Astrocyte of the spinal cord (primary cell): ENCODE data around the gene UGT1A4.

Source experiments
- DNase-seq: peaks from one replicate; pipeline ENCODE4 v3.0.0; 2011; ENCODE audit warnings: low read depth, low spot score
- H3K4me3 ChIP-seq: 2 replicates; pipeline ENCODE4 v1.5.1; 2011; ENCODE audit warnings: low read depth, mild to moderate bottlenecking, low read length, moderate library complexity
- CTCF ChIP-seq: IDR thresholded peaks from 2 replicates; pipeline ENCODE4 v1.5.1; 2012; ENCODE audit warnings: low read depth, mild to moderate bottlenecking, low read length, inconsistent platforms
- in situ Hi-C: cut with HindIII; loops from 2 replicates; pipeline ENCODE4 v1.10.0; 2017; ENCODE audit warnings: low sequenced_read_pairs

UGT1A4 gene

DNA sequence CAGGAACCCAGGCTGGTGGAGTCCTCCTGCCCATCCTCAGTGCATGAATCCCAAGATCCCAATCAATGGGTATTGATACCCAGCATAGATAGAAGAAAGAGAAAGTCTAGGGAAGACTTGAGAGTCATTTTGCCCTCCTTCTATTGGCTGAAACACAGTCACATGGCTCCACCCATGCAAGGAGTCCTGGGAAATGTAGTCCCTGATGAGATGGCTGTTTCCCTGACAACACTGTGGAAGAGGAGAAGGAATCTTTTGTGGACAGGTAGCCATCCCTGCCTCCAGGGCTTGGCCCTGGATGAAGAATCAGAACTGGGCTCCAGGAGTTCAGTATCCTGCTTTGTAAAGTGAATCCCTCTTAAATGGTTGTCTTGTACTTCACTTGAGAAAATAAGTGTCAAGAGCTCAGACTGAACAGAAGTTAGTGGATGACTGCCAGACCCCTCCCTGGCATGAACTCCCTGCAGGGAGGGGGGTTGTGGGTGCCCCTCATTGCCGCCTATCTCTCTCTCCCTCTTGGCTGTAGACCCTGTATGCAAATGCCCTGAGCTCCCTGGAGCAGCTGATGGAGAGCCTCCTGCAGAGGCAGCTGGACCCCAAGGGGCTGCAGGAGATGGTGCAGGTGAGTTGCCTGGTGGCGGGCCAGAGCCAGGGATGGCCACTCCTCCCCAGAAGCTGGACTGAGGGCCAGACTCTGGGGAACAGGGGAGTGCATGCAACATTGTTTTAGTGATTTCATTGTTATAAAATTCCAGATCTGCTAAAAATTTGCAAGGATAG is 95.7 kb downstream of the UGT1A4 start:
- no peak for TF ChIP-seq CTCF
- H3K4me3 ChIP-seq = no peak overlapping the region
- no peak for DNase-seq
- in situ Hi-C loops = no loop called here

DNA sequence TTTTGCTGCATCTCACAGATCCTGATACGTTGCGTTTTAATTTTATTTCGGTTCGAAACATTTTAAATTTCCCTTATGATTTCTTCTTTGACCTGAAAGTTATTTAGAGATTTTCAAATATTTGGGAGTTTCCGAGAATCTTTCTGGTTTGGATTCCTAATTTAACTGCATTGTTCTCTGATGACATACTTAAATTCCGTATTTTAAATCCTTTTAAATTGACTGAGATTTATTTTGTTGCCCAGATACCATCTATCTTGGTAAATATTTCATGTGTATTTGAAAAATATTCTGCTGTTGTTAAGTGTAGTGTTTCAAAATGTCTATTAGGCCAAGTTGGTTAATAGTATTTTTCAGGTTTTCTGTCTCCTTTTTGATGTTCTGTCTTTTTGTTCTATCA is 97.3 kb downstream of the UGT1A4 start:
- no peak overlapping the region for H3K4me3 ChIP-seq
- no peak for DNase-seq
- TF ChIP-seq CTCF = no peak
- in situ Hi-C loops = no loop called here

- TF ChIP-seq CTCF = no peak
- H3K4me3 ChIP-seq = no peak overlapping the region
- in situ Hi-C loops = no loop called here
- no peak for DNase-seq
Observed at GRCh38 chr2:233816334-233816733, 97.8 kb downstream of the UGT1A4 start.

DNA sequence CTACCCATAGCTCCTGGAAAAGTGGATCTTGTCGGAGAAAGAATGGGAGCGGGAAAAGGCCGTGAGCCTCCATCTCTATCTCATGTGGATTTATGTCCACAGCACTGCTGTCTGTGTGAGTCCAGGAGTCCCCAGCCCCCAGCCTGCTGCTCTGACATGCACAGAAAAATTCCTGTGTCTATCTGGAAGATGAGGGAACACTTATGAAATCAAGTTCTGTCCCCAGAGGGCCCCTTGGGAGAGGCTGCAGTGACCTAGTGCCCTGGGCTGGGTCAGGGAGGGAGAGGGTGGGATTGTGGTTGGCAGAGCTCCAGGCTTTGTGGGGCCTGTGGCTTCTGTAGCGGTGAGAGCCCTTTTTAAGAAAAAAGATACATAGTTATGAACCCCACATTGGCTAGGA is 98.2 kb downstream of the UGT1A4 start:
- in situ Hi-C loops = no loop called here
- DNase-seq = no peak
- no peak overlapping the region for H3K4me3 ChIP-seq
- TF ChIP-seq CTCF = no peak

DNA sequence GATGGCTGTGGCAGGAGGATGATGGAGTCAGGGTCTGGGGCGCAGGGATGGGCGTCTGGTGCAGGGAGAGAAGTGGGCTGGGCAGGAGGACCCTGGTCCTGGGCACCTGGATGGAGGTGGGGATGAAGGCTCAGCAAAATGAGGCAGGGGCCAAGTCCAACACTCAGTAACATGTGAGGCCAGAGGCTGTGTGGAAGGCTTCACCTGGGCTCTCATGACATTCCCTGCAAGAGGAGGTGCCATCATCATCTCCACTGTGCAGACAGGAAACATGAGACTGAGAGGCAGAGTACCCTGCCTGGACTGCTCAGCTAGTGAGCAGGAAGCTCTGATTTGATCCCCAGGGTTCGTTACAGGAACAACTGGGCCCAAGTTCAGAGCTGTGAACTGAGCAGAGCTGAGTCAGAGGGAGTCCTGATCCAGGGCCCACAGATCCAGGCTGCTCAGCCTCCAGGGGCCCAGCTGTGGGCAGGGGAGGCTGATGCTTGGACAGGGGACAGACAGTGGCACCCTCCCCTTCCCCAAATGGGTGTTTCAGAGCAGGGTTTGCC is 98.9 kb downstream of the UGT1A4 start:
- no peak overlapping the region for H3K4me3 ChIP-seq
- DNase-seq = no peak
- TF ChIP-seq CTCF = no peak
- in situ Hi-C loops = no loop called here

DNA sequence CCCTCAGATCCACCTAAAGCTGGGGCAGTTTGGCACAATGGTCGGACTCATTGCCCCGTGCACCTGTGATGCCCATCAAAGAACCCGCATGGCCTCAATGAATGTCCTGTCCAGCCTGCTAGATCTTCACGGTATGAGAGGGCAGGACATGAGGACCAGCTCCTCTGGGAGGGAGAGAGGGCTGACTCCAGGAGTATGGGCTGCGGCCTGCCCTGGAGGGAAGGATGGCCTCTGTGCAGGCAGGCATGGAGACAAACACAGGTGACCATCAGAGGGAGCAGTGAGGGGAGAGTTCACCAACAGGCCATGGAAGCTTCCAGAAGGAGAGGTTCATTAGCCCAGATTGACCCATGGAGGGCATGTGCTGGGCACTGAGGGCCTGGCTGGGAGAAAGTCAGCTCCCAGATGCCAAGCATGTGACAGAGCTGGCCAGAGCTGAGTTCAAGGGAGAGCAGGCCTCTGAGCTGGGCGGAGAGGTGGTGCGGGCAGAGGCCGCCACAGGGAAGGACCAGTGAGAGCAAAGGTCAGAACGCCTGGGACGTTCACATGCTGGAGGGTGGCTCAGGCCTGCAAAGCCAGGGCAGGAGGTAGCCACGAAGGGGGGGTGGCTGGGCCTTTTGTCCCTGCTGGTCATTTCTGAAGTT is 99.6 kb downstream of the UGT1A4 start:
- no peak for DNase-seq
- in situ Hi-C loops = no loop called here
- H3K4me3 ChIP-seq = no peak overlapping the region
- TF ChIP-seq CTCF = no peak
